Activated naive CD4-positive, alpha-beta T cell treated with anti-CD3 and anti-CD28 coated beads, Interleukin-2, amount 10 ng/mL, durations not matched to agents 7 days and 5 days (primary cell): Measurements from ENCODE around the gene LIMS4.
"Not testable (repeated sequence)": the region's sequence is repeated elsewhere in the genome, so short reads cannot be mapped to it uniquely, and the experiment has no call there.

ENCODE experiments used
- CTCF ChIA-PET: fragments of 350-600 bp; sonication (Branson Sonifier 250); formaldehyde crosslinking; loops from one replicate; lab custom pipeline; 2021; ENCODE audit warnings: antibody characterized with exemption; lab: Charles Lee
- DNase-seq: peaks from one replicate; pipeline ENCODE4 v3.0.0-alpha.2; 2020
- H3K27ac Mint-ChIP-seq: one replicate; pipeline ENCODE4 v1.8.0; 2021; ENCODE audit warnings: mild to moderate bottlenecking, moderate library complexity, mixed read lengths
- H3K27me3 Mint-ChIP-seq: one replicate; pipeline ENCODE4 v1.8.0; 2021; ENCODE audit warnings: mild to moderate bottlenecking, mixed read lengths
- H3K36me3 Mint-ChIP-seq: one replicate; pipeline ENCODE4 v1.8.0; 2021; ENCODE audit warnings: mixed read lengths
- H3K4me1 Mint-ChIP-seq: one replicate; pipeline ENCODE4 v1.8.0; 2021; ENCODE audit warnings: mixed read lengths
- H3K4me3 Mint-ChIP-seq: one replicate; pipeline ENCODE4 v1.8.0; 2021; ENCODE audit warnings: mild to moderate bottlenecking, moderate library complexity, mixed read lengths
- H3K9me3 Mint-ChIP-seq: one replicate; pipeline ENCODE4 v1.8.0; 2021; ENCODE audit warnings: mixed read lengths

Gene LIMS4

GRCh38 chr2:110472171-110473058 lies at the start of gene LIMS4:
Gene LIMS4, minus strand, starts transcription at chr2:110472816. Its CDS starts 38 bp downstream, at chr2:110472778.
- H3K4me1 Mint-ChIP-seq, H3K27me3 Mint-ChIP-seq, H3K4me3 Mint-ChIP-seq, H3K27ac Mint-ChIP-seq, DNase-seq, CTCF ChIA-PET, H3K36me3 Mint-ChIP-seq, H3K9me3 Mint-ChIP-seq: not testable (repeated sequence)

- CTCF ChIA-PET, H3K36me3 Mint-ChIP-seq, H3K27ac Mint-ChIP-seq, H3K4me3 Mint-ChIP-seq, H3K9me3 Mint-ChIP-seq, H3K4me1 Mint-ChIP-seq, H3K27me3 Mint-ChIP-seq, DNase-seq: not testable (repeated sequence)
Measured at GRCh38 chr2:110499755-110500377, 27.2 kb upstream of the LIMS4 start.

GRCh38 chr2:110496027-110496426 lies 23.4 kb upstream of the LIMS4 start:
- H3K27ac Mint-ChIP-seq, H3K27me3 Mint-ChIP-seq, H3K9me3 Mint-ChIP-seq, H3K36me3 Mint-ChIP-seq, H3K4me1 Mint-ChIP-seq, CTCF ChIA-PET, DNase-seq, H3K4me3 Mint-ChIP-seq: not testable (repeated sequence)

- H3K4me1 Mint-ChIP-seq, H3K9me3 Mint-ChIP-seq, DNase-seq, CTCF ChIA-PET, H3K27ac Mint-ChIP-seq, H3K36me3 Mint-ChIP-seq, H3K27me3 Mint-ChIP-seq, H3K4me3 Mint-ChIP-seq: not testable (repeated sequence)
Measured at GRCh38 chr2:110494488-110494887, 21.9 kb upstream of the LIMS4 start.

- H3K27me3 Mint-ChIP-seq, H3K9me3 Mint-ChIP-seq, H3K27ac Mint-ChIP-seq, H3K4me1 Mint-ChIP-seq, H3K4me3 Mint-ChIP-seq, CTCF ChIA-PET, DNase-seq, H3K36me3 Mint-ChIP-seq: not testable (repeated sequence)
Measured at GRCh38 chr2:110488991-110489390, 16.4 kb upstream of the LIMS4 start.

- H3K4me3 Mint-ChIP-seq, H3K27me3 Mint-ChIP-seq, H3K4me1 Mint-ChIP-seq, H3K27ac Mint-ChIP-seq, DNase-seq, H3K9me3 Mint-ChIP-seq, CTCF ChIA-PET, H3K36me3 Mint-ChIP-seq: not testable (repeated sequence)
Measured at GRCh38 chr2:110482697-110483096, 10.1 kb upstream of the LIMS4 start.

- H3K36me3 Mint-ChIP-seq, H3K4me3 Mint-ChIP-seq, H3K9me3 Mint-ChIP-seq, H3K4me1 Mint-ChIP-seq, H3K27ac Mint-ChIP-seq, H3K27me3 Mint-ChIP-seq, CTCF ChIA-PET, DNase-seq: not testable (repeated sequence)
Measured at GRCh38 chr2:110481200-110481599, 8.6 kb upstream of the LIMS4 start.

GRCh38 chr2:110480084-110480483 lies 7.5 kb upstream of the LIMS4 start:
- H3K27ac Mint-ChIP-seq, H3K27me3 Mint-ChIP-seq, H3K4me3 Mint-ChIP-seq, H3K36me3 Mint-ChIP-seq, H3K4me1 Mint-ChIP-seq, H3K9me3 Mint-ChIP-seq, DNase-seq, CTCF ChIA-PET: not testable (repeated sequence)

GRCh38 chr2:110477370-110477769 lies 4.8 kb upstream of the LIMS4 start:
- H3K27me3 Mint-ChIP-seq, H3K4me1 Mint-ChIP-seq, H3K9me3 Mint-ChIP-seq, H3K36me3 Mint-ChIP-seq, H3K4me3 Mint-ChIP-seq, DNase-seq, CTCF ChIA-PET, H3K27ac Mint-ChIP-seq: not testable (repeated sequence)

- H3K9me3 Mint-ChIP-seq, H3K4me1 Mint-ChIP-seq, DNase-seq, H3K4me3 Mint-ChIP-seq, CTCF ChIA-PET, H3K27me3 Mint-ChIP-seq, H3K27ac Mint-ChIP-seq, H3K36me3 Mint-ChIP-seq: not testable (repeated sequence)
Measured at GRCh38 chr2:110476952-110477351, 4.3 kb upstream of the LIMS4 start.

- CTCF ChIA-PET, H3K4me1 Mint-ChIP-seq, H3K9me3 Mint-ChIP-seq, H3K27ac Mint-ChIP-seq, H3K4me3 Mint-ChIP-seq, H3K27me3 Mint-ChIP-seq, H3K36me3 Mint-ChIP-seq, DNase-seq: not testable (repeated sequence)
Measured at GRCh38 chr2:110475627-110476359, 3.2 kb upstream of the LIMS4 start.

- DNase-seq, H3K4me3 Mint-ChIP-seq, H3K36me3 Mint-ChIP-seq, H3K9me3 Mint-ChIP-seq, H3K27me3 Mint-ChIP-seq, CTCF ChIA-PET, H3K27ac Mint-ChIP-seq, H3K4me1 Mint-ChIP-seq: not testable (repeated sequence)
Measured at GRCh38 chr2:110474898-110475297, 2.3 kb upstream of the LIMS4 start.

- H3K9me3 Mint-ChIP-seq, H3K4me3 Mint-ChIP-seq, CTCF ChIA-PET, H3K36me3 Mint-ChIP-seq, DNase-seq, H3K27me3 Mint-ChIP-seq, H3K4me1 Mint-ChIP-seq, H3K27ac Mint-ChIP-seq: not testable (repeated sequence)
Measured at GRCh38 chr2:110473059-110473358, 393 bp upstream of the LIMS4 start.

- H3K36me3 Mint-ChIP-seq, CTCF ChIA-PET, H3K9me3 Mint-ChIP-seq, DNase-seq, H3K4me3 Mint-ChIP-seq, H3K4me1 Mint-ChIP-seq, H3K27ac Mint-ChIP-seq, H3K27me3 Mint-ChIP-seq: not testable (repeated sequence)
Measured at GRCh38 chr2:110468921-110469320, 3.7 kb downstream of the LIMS4 start.

- H3K4me3 Mint-ChIP-seq, H3K9me3 Mint-ChIP-seq, CTCF ChIA-PET, H3K27ac Mint-ChIP-seq, H3K27me3 Mint-ChIP-seq, H3K4me1 Mint-ChIP-seq, H3K36me3 Mint-ChIP-seq, DNase-seq: not testable (repeated sequence)
Measured at GRCh38 chr2:110465312-110465711, 7.3 kb downstream of the LIMS4 start.
